ENCODE measurements around the gene CSF3.
A peak's percentile ranks its signal among the peaks of the same experiment; 100 is the strongest.

CSF3 gene

GRCh38 chr17:40034426-40035161, 19.4 kb downstream of the CSF3 start:
- H3K27ac ChIP-seq, result no peak overlapping the region
- TF ChIP-seq CTCF (conservative IDR thresholded peaks at IDR 0.05), result no peak

GRCh38 chr17:40035162-40035559, 19.9 kb downstream of the CSF3 start:
- TF ChIP-seq CTCF (conservative IDR thresholded peaks at IDR 0.05), result peak; percentile 57
- no peak overlapping the region for H3K27ac ChIP-seq

- peak; percentile 87 for TF ChIP-seq CTCF (conservative IDR thresholded peaks at IDR 0.05)
- peak overlapping the region; percentile 61 for H3K27ac ChIP-seq
Measured at GRCh38 chr17:40038882-40039513, 23.8 kb downstream of the CSF3 start.

- TF ChIP-seq CTCF (conservative IDR thresholded peaks at IDR 0.05), result no peak
- H3K27ac ChIP-seq, result no peak overlapping the region
Measured at GRCh38 chr17:40041196-40041595, 26.0 kb downstream of the CSF3 start.

GRCh38 chr17:40056379-40057015, 41.3 kb downstream of the CSF3 start:
- no peak overlapping the region for H3K27ac ChIP-seq
- no peak for TF ChIP-seq CTCF (conservative IDR thresholded peaks at IDR 0.05)

- H3K27ac ChIP-seq, result no peak overlapping the region
- TF ChIP-seq CTCF (conservative IDR thresholded peaks at IDR 0.05), result no peak
Measured at GRCh38 chr17:40058186-40058784, 43.0 kb downstream of the CSF3 start.

GRCh38 chr17:40058865-40059264, 43.6 kb downstream of the CSF3 start:
- no peak for TF ChIP-seq CTCF (conservative IDR thresholded peaks at IDR 0.05)

More at GRCh38 chr17:40058865-40059264, 43.6 kb downstream of the CSF3 start:
- H3K27ac ChIP-seq, result no peak overlapping the region

Data from VCaP (cell line).